Omental fat pad (tissue), 4 donors: ENCODE results near the gene INTS11. TPM values are rescaled to one million over a fixed set of nuclear protein-coding genes. Genes with fewer than 3 reads are reported as not detected.

Experiments used
- ATAC-seq: fragments of 150-250 bp; one replicate; pipeline ENCODE4 v1.9.1; 2016; ENCODE audit warnings: mild to moderate bottlenecking, moderate library complexity; ENCODE audit not compliant: low FRiP score
- DNase-seq: peaks from one replicate; pipeline ENCODE4 v3.0.0-alpha.2; 2019; ENCODE audit warnings: low spot score
- total RNA-seq, 4 donors: library from RNA; depleted of rRNA; stranded (reverse); fragments of >200 nt; gene quantifications; one replicate each; pipeline ENCODE4 v1.1.0, GENCODE V29; 2016
- TF ChIP-seq, protein P1 (sequence below), 3 donors: fragments of 450-650 bp; IDR thresholded peaks; one replicate each; pipeline ENCODE4 v1.5.1; 2016 to 2017; ENCODE audit warnings: antibody characterized with exemption in 3 of 3, mild to moderate bottlenecking in 3 of 3, moderate library complexity in 2 of 3

The INTS11 gene
- total RNA-seq, 4 donors from 2014 or later = 71.9 to 103 (median 86.2) TPM

DNA sequence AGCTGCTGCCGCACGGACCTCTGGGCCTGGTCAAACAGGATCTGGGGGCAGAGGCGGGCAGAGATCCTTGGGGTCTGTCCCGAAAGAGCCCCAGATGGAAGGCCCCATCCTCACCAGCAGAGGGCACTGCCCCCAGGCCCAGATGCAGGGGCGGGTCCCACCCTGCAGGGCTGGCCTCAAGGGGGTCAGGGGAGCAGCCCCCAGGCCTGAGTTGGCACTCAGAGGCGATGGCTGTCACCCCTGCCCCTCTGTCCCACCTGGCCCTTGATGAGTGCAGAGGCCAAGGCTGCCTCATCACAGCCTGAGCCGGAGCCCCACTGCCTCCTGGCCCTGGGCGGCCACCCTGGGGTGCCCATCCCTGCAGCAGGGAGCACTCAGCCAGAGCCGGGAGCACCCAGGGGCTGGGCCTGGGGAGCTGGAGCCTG, 22.4 kb downstream of the INTS11 start:
- no peak for DNase-seq
- TF ChIP-seq, protein P1, sequence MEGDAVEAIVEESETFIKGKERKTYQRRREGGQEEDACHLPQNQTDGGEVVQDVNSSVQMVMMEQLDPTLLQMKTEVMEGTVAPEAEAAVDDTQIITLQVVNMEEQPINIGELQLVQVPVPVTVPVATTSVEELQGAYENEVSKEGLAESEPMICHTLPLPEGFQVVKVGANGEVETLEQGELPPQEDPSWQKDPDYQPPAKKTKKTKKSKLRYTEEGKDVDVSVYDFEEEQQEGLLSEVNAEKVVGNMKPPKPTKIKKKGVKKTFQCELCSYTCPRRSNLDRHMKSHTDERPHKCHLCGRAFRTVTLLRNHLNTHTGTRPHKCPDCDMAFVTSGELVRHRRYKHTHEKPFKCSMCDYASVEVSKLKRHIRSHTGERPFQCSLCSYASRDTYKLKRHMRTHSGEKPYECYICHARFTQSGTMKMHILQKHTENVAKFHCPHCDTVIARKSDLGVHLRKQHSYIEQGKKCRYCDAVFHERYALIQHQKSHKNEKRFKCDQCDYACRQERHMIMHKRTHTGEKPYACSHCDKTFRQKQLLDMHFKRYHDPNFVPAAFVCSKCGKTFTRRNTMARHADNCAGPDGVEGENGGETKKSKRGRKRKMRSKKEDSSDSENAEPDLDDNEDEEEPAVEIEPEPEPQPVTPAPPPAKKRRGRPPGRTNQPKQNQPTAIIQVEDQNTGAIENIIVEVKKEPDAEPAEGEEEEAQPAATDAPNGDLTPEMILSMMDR (IDR thresholded peaks at IDR 0.05) = no peak
- ATAC-seq = no peak

DNA sequence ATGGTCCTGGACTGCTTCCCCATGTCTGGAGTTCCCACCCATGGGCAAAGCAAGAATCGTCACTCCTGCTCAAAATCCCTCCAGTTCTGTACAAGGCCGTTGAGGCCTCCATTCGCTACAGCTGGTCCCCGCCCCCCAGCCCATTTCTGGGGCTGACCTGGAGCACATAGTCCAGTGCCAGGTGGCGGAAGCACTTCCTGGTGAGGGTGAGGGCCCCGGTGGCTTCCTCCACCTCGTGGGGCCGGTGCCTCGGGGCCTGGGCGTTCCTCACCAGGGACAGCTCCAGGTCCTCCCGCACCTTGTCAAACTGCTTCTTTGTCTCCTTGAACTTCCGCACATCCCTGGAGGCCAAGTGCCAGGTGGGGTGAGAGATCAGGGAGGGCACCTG, 24.1 kb downstream of the INTS11 start:
- ATAC-seq = no peak
- TF ChIP-seq, protein P1 (IDR thresholded peaks at IDR 0.05) = no peak
- no peak for DNase-seq

DNA sequence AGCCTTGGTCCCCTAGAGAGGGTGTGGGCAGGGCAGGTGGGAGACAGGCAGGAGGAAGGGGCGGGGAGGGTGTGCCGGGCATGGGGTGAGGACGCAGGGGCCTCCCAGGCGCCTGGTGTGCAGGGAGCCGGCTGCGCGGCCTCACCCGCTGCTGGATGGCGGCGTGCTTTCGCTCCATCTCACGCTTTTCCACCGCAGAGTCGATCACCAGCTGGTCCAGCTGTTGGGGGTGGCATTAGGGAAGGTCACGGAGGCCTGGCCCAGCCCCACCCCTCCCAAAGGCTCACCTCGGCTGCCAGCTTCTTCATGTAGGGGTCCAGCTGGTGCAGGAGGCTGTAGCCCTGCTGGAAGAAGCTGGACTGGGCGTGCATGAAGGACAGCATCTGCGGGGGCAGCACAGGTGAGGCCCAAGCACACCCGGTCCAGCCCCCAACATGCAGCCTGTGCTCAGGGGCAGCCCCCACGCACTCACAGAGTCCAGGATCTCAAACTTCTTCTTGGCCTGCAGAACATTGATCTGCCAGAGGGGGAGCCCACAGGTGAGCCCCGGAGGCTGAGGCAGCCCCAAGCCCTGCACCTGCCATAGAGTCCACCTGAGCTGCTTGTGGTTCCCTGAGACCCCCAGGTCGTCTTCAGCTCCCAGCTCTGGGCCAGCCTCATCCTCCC, 24.6 kb downstream of the INTS11 start:
- DNase-seq (no peak), ATAC-seq (no peak)
- TF ChIP-seq, protein P1 (IDR thresholded peaks at IDR 0.05) = no peak

DNA sequence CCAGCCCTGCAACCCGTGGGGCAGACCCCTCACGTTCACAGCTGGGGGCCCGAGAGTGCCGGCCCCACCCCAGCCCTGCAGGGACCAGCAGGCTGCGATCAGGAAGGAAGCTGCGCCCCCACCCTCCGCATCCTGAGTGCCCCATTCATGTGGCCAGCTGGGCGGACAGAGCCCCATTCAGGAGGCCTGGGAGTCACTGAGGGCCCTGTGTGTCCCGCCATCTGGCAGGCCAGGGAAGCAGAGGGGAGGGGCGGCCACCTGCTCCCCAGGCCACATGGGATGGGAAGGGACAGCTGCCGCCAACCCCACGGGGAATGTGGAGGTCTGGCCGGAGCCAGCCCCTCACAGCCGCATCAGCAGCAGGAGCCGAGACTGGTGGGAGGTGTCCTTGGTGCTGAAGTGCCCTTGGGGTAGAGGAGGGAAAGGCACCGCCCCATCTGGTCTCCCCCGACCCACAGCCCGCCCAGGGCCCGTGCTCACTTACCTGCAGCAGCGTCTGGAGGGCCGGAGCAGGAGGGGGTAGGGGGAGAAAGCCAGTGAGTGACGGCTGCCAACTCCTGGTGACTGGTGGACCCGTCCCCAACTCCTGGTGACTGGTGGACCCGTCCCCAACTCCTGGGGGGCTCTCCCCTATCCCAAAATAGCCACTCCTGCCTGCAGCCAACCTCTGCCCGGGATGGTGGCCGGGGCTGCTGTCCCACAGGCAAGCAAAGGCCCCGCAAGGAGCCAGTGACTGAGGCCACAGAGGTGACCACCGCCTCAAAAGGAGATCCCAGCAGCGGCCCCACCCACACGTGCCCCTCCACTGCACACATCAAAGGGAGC, 25.4 kb downstream of the INTS11 start:
- DNase-seq = no peak
- no peak for ATAC-seq
- TF ChIP-seq, protein P1 (IDR thresholded peaks at IDR 0.05) = no peak

DNA sequence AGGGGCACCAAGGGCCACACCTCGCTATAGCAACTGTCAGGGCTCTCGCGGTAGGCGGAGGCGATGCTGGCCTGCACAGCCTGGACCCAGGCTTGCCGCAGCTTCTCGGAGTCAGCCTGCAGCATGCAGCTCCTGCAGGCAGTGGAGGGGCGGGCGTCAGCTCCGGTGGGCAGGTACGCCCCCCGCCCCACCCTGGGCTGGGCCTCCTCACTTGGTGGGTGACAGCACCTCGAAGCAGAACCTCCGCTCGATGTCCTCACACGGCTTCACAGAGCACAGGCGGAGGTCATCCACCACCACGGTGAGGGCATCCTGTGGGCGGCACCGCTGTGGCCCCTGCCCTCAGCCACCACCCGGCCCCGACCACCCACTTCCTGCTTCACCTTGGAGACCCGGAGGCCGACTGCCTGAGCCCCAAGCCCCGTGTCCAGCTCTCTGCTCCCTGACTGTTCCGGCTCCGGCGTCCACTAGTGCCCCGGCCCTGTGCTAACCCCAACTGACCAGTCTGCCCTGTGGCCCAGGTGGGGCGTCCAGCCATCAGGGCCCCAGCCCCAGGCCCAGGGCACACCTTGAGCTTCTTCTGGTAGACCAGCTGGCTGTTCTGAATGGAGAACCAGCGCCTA, 26.5 kb downstream of the INTS11 start:
- DNase-seq (no peak), ATAC-seq (no peak)
- TF ChIP-seq, protein P1 (IDR thresholded peaks at IDR 0.05) = no peak

DNA sequence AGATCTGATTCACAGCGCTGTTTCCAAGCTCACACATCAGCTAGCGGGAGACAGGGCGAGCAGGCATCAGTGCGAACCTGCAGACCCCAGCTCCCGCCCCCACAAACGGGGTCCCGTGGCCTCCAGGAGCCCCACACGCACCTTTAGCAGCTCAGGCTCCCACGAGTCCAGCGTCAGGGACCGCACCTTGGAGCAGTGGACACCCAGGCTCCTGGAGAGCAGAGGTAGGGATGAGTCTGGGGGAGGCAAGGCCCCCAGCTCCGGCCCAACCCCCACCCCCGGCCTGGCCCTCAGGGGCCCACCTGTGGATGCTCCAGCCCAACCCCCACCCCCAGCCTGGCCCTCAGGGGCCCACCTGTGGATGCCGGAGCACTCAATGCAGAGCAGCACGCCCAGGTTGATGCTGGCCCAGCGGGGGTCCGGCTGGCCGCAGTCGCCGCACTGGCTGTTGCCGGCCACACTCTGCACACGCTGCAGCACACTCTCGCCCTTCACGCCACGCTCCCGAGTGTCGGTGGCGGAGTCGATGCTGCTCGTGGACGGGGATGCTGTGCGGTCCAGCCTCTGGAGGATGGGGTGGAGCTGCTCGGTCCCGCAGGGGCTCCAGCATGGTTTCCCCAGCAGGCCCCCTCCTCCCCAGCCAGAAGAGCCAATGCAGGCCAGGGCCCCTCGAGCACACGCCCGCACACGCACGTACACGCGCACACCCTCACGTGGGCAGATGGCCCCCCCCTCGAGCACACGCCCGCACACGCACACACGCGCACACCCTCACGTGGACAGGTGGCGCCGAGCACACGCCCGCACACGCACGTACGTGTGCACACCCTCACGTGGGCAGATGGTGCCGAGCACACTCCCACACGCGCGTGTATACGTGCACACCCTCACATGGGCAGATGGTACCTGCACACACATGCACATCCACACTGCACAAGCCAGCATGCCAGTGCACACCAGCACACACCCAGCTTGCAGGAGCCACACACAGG, 28.1 kb downstream of the INTS11 start:
- ATAC-seq = no peak
- no peak for DNase-seq
- TF ChIP-seq, protein P1 (IDR thresholded peaks at IDR 0.05) = no peak
